Colonic mucosa (tissue), 4 donors: ENCODE data around the gene CRYBA2. TPM values are rescaled to one million over a fixed set of nuclear protein-coding genes. Genes with fewer than 3 reads are reported as not detected.

Experiments used
- DNase-seq: peaks from one replicate; pipeline ENCODE4 v3.0.0-alpha.2; 2020
- H3K27ac ChIP-seq: fragments of 200-600 bp; one replicate; pipeline ENCODE4 v1.8.0; 2021
- H3K27me3 ChIP-seq: fragments of 200-600 bp; one replicate; pipeline ENCODE4 v1.8.0; 2021
- H3K36me3 ChIP-seq: fragments of 200-600 bp; one replicate; pipeline ENCODE4 v1.8.0; 2021
- H3K4me1 ChIP-seq: fragments of 200-600 bp; one replicate; pipeline ENCODE4 v1.8.0; 2021; ENCODE audit warnings: mild to moderate bottlenecking
- H3K4me3 ChIP-seq: fragments of 200-600 bp; one replicate; pipeline ENCODE4 v1.8.0; 2021
- H3K9ac ChIP-seq, 2 donors: one replicate each; pipeline ENCODE4 v1.7.0; 2013; ENCODE audit warnings: control low read depth in 2 of 2, low read depth in 2 of 2, low read length in 2 of 2
- H3K9me3 ChIP-seq: fragments of 200-600 bp; one replicate; pipeline ENCODE4 v1.8.0; 2021
- intact Hi-C: fragments of 100-400 bp; cut with DNase I; formaldehyde crosslinking; loops from one replicate; pipeline ENCODE4 v1.14.1; 2022
- total RNA-seq, 2 donors: library from RNA; stranded (reverse); fragmentation: NEBNext Ultra II Directional in 1 of 2; extraction: Animal tissue kit (Norgen Biotek cat#: 25700) in 1 of 2; gene quantifications; one replicate each; pipeline ENCODE4 v1.2.1, GENCODE V29; 2021
- TF ChIP-seq, protein P1 (sequence below): fragments of 200-600 bp; IDR thresholded peaks from one replicate; pipeline ENCODE4 v1.8.0; 2022; ENCODE audit warnings: antibody characterized with exemption, mild to moderate bottlenecking
- donor health status: healthy.
- donor health status: DM: no; HTN: no; CAD: no.
- donor health status: DM: no; HTN: no; CAD: no.

The CRYBA2 gene
- total RNA-seq, 2 donors from 2014 or later: 3.4 to 5.5 TPM

DNA sequence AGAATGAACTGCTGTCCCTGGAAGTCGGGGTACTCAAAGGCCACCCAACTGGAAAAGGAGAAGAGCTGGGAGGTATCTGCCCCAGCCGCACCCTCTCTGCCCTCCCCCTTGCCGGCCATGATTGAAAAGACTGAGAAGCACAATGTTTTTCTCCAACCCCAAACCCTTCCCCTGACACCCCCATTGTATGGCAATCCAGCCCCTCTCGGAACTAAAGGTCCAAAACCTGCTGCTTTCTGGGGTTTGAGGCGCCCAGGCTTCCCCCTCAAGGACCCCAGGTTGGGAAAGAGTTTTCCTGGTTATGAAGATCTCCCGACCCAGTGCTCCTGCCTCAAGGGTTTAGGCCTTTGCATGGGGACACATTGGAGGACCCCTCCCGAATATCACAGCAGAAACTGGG lies 1.0 kb downstream of the CRYBA2 start:
- Histone ChIP-seq H3K9me3 (no peaks in the 10 kb centered on the region), H3K27ac (no peak overlapping the region), H3K4me1 (peaks cover 15% of the 10 kb centered on the region), H3K9ac (no peak overlapping the region), H3K36me3 (no peaks in the 10 kb centered on the region), H3K27me3 (peaks cover 84% of the 10 kb centered on the region), H3K4me3 (no peak overlapping the region)
- DNase-seq: no peak
- intact Hi-C loops: no loop called here
- TF ChIP-seq, protein P1, sequence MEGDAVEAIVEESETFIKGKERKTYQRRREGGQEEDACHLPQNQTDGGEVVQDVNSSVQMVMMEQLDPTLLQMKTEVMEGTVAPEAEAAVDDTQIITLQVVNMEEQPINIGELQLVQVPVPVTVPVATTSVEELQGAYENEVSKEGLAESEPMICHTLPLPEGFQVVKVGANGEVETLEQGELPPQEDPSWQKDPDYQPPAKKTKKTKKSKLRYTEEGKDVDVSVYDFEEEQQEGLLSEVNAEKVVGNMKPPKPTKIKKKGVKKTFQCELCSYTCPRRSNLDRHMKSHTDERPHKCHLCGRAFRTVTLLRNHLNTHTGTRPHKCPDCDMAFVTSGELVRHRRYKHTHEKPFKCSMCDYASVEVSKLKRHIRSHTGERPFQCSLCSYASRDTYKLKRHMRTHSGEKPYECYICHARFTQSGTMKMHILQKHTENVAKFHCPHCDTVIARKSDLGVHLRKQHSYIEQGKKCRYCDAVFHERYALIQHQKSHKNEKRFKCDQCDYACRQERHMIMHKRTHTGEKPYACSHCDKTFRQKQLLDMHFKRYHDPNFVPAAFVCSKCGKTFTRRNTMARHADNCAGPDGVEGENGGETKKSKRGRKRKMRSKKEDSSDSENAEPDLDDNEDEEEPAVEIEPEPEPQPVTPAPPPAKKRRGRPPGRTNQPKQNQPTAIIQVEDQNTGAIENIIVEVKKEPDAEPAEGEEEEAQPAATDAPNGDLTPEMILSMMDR: no peak

DNA sequence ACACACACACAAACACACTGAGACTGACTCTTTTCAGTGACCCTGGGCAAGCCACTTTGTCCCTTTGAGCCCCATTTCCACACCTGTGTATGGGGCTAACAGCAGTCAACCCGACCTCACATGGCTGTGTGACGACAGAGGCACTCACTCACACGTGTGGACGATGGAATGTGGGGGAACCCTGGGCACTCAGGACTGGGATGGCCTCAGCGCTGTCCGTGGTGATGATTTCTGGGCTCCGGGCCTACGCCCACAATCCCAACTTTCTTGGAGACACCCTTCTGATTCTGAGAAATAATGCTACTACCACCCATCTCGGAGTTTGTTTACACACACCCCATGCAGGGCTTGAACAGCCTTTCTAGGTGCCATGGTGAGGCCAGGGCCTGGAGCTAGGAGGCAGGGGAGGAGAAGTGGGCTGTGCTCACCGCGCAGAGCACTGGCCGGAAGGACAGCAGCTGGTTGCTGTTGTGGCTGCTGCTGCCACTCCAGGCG lies 1.5 kb downstream of the CRYBA2 start:
- Histone ChIP-seq H3K9ac (no peak overlapping the region), H3K27me3 (peaks cover 86% of the 10 kb centered on the region), H3K27ac (no peak overlapping the region), H3K4me3 (no peak overlapping the region), H3K9me3 (no peaks in the 10 kb centered on the region), H3K4me1 (peaks cover 15% of the 10 kb centered on the region), H3K36me3 (no peaks in the 10 kb centered on the region)
- TF ChIP-seq, protein P1: no peak
- no peak for DNase-seq
- intact Hi-C loops: no loop called here

DNA sequence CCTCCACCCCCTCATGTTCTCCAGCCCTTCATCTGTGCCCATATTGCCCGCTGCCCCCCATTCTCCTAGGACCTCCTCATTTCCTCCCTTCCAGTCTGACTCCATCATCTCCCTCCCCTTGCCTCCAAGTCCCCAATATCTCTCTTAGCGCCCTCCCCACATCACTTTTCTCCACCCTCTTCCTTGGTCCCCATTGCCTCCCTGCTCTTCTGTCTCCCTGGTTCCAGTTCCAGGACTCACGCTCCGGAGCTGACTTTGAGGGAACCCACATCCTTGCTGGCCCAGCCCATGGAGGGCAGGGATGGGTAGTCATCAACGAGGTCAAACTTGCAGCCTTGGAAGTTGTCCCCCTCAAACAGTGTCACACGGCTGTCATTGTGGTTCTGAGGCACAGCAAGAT lies 2.6 kb downstream of the CRYBA2 start:
- intact Hi-C loops: no loop called here
- TF ChIP-seq, protein P1: no peak

DNA sequence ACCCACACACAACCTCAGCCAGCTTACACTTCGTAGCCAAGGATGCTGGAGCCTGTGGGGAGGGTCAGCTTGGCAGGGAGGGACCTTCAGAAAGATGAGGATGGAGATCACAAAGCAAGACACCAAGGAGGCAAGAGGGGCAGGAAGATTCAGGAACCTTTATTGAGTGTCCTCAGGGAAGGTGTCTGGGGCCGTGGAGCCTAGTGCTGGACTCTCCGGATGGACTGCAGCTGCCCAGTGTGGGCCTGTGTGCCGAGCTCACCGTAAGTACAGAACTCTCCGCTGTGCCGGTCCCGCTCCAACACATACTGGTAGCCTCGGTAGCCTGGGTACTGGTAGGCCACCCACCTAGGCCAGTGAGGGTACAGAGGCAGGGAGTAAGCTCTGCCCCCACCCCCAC lies 3.2 kb downstream of the CRYBA2 start:
- no peaks in the 10 kb centered on the region for H3K36me3 ChIP-seq
- H3K27me3 ChIP-seq: peaks cover 93% of the 10 kb centered on the region
- no peaks in the 10 kb centered on the region for H3K9me3 ChIP-seq
- TF ChIP-seq, protein P1: no peak
- intact Hi-C loops: no loop called here
- H3K4me1 ChIP-seq: peaks cover 12% of the 10 kb centered on the region
- no peak overlapping the region for H3K4me3 ChIP-seq
- no peak overlapping the region for H3K9ac ChIP-seq
- DNase-seq: no peak
- no peak overlapping the region for H3K27ac ChIP-seq

More for the DNA sequence above, 2.6 kb downstream of the CRYBA2 start:
- peaks cover 12% of the 10 kb centered on the region for H3K4me1 ChIP-seq
- no peak overlapping the region for H3K9ac ChIP-seq
- H3K27me3 ChIP-seq: peaks cover 91% of the 10 kb centered on the region
- H3K9me3 ChIP-seq: no peaks in the 10 kb centered on the region
- no peak overlapping the region for H3K27ac ChIP-seq
- DNase-seq: no peak
- H3K36me3 ChIP-seq: no peaks in the 10 kb centered on the region
- no peak overlapping the region for H3K4me3 ChIP-seq

DNA sequence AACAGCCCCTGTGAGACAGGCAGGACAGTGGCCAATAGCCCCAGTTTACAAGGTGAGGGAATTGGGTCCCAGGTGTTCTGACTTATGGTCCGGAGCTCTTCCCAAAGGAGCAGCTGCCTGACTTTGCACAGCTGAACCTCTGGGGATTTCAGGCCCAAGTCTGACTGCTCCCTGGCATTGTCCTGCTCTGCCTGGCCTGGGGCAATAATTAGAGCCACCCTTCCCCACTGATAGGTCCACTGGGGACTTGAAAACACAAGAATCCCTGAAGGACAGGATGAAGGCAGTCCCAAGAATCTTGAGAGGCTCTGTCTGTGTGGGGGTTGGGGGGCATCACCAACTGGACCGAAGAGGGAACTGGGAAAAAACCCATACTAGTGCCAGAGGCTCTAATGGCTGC lies 4.6 kb downstream of the CRYBA2 start:
- Histone ChIP-seq H3K27ac (no peak overlapping the region), H3K27me3 (peaks cover 95% of the 10 kb centered on the region), H3K9ac (no peak overlapping the region), H3K9me3 (no peaks in the 10 kb centered on the region), H3K36me3 (no peaks in the 10 kb centered on the region), H3K4me1 (peaks cover 13% of the 10 kb centered on the region), H3K4me3 (no peak overlapping the region)
- no peak for DNase-seq
- intact Hi-C loops: no loop called here
- TF ChIP-seq, protein P1: no peak
